HG03066 (cell line): ENCODE results near the gene PACSIN2.

Experiments
- ATAC-seq: cut with Tn5 transposase; IDR thresholded peaks from one replicate; pipeline ENCODE4 v1.9.1; 2021; ENCODE audit warnings: low read depth; ENCODE audit not compliant: unreplicated experiment

Gene PACSIN2

GRCh38 chr22:42841444-42841843 lies 173.5 kb downstream of the PACSIN2 start:
- no peak for ATAC-seq

- ATAC-seq: no peak
Measured at GRCh38 chr22:42837556-42837955, 177.4 kb downstream of the PACSIN2 start.

- ATAC-seq: no peak
Measured at GRCh38 chr22:42836026-42836425, 178.9 kb downstream of the PACSIN2 start.

- ATAC-seq: no peak
Measured at GRCh38 chr22:42834177-42834949, 180.6 kb downstream of the PACSIN2 start.

- ATAC-seq: no peak
Measured at GRCh38 chr22:42833104-42833503, 181.8 kb downstream of the PACSIN2 start.

GRCh38 chr22:42831712-42832111 lies 183.2 kb downstream of the PACSIN2 start:
- no peak for ATAC-seq

- ATAC-seq: no peak
Measured at GRCh38 chr22:42830161-42830560, 184.8 kb downstream of the PACSIN2 start.

GRCh38 chr22:42829302-42829701 lies 185.6 kb downstream of the PACSIN2 start:
- ATAC-seq: no peak

GRCh38 chr22:42825796-42826195 lies 189.2 kb downstream of the PACSIN2 start:
- no peak for ATAC-seq

GRCh38 chr22:42821386-42821785 lies 193.6 kb downstream of the PACSIN2 start:
- no peak for ATAC-seq

GRCh38 chr22:42820045-42820763 lies 194.7 kb downstream of the PACSIN2 start:
- no peak for ATAC-seq
